ENCODE results near the gene CALB2.
A peak's percentile ranks its signal among the peaks of the same experiment; 100 is the strongest.
"Not testable (repeated sequence)": the region's sequence is repeated elsewhere in the genome, so short reads cannot be mapped to it uniquely, and the experiment has no call there.

Gene CALB2

GRCh38 chr16:71352466-71352865 is 6.1 kb upstream of the CALB2 start:
- no peak for DNase-seq (ENCODE audit: low read depth in 1 of 2, low spot score in 1 of 2)

GRCh38 chr16:71352963-71353460 is 5.5 kb upstream of the CALB2 start:
- no peak for DNase-seq (ENCODE audit: low read depth in 1 of 2, low spot score in 1 of 2)

GRCh38 chr16:71353736-71354135 is 4.8 kb upstream of the CALB2 start:
- no peak for DNase-seq (ENCODE audit: low read depth in 1 of 2, low spot score in 1 of 2)

- no peak for DNase-seq (ENCODE audit: low read depth in 1 of 2, low spot score in 1 of 2)
These were observed 4.4 kb upstream of the CALB2 start for GRCh38 chr16:71354156-71354555.

- no peak for DNase-seq (ENCODE audit: low read depth in 1 of 2, low spot score in 1 of 2)
These were observed 2.3 kb upstream of the CALB2 start for GRCh38 chr16:71356051-71356740.

GRCh38 chr16:71356936-71357335 is 1.6 kb upstream of the CALB2 start:
- not testable (repeated sequence) for DNase-seq (ENCODE audit: low read depth in 1 of 2, low spot score in 1 of 2)

GRCh38 chr16:71357681-71358080 is 842 bp upstream of the CALB2 start:
- no peak for DNase-seq (ENCODE audit: low read depth in 1 of 2, low spot score in 1 of 2)

GRCh38 chr16:71359431-71359830 is 908 bp downstream of the CALB2 start:
- no peak for DNase-seq (ENCODE audit: low read depth in 1 of 2, low spot score in 1 of 2)

- DNase-seq (ENCODE audit: low read depth in 1 of 2, low spot score in 1 of 2): no peak
These were observed 1.9 kb downstream of the CALB2 start for GRCh38 chr16:71360378-71360777.

- DNase-seq (ENCODE audit: low read depth in 1 of 2, low spot score in 1 of 2): no peak
These were observed 5.7 kb downstream of the CALB2 start for GRCh38 chr16:71364133-71364681.

GRCh38 chr16:71365021-71365420 is 6.5 kb downstream of the CALB2 start:
- DNase-seq (ENCODE audit: low read depth in 1 of 2, low spot score in 1 of 2): no peak

GRCh38 chr16:71367241-71367976 is 8.9 kb downstream of the CALB2 start:
- peak in 1 of 2 donors; percentile 3 for DNase-seq (ENCODE audit: low read depth in 1 of 2, low spot score in 1 of 2)

- no peak for DNase-seq (ENCODE audit: low read depth in 1 of 2, low spot score in 1 of 2)
These were observed 10.4 kb downstream of the CALB2 start for GRCh38 chr16:71368958-71369357.

GRCh38 chr16:71369494-71369893 is 11.0 kb downstream of the CALB2 start:
- DNase-seq (ENCODE audit: low read depth in 1 of 2, low spot score in 1 of 2): no peak

- DNase-seq (ENCODE audit: low read depth in 1 of 2, low spot score in 1 of 2): no peak
These were observed 12.7 kb downstream of the CALB2 start for GRCh38 chr16:71371237-71371636.

GRCh38 chr16:71373073-71373472 is 14.6 kb downstream of the CALB2 start:
- DNase-seq (ENCODE audit: low read depth in 1 of 2, low spot score in 1 of 2): no peak

- DNase-seq (ENCODE audit: low read depth in 1 of 2, low spot score in 1 of 2): no peak
These were observed 18.1 kb downstream of the CALB2 start for GRCh38 chr16:71376465-71377157.

GRCh38 chr16:71379711-71380110 is 21.2 kb downstream of the CALB2 start:
- no peak for DNase-seq (ENCODE audit: low read depth in 1 of 2, low spot score in 1 of 2)

- DNase-seq (ENCODE audit: low read depth in 1 of 2, low spot score in 1 of 2): no peak
These were observed 22.3 kb downstream of the CALB2 start for GRCh38 chr16:71380831-71381230.

- DNase-seq (ENCODE audit: low read depth in 1 of 2, low spot score in 1 of 2): no peak
These were observed 24.7 kb downstream of the CALB2 start for GRCh38 chr16:71383054-71383773.
